ENCODE data around the gene CDX2. TPM values are rescaled to one million over a fixed set of nuclear protein-coding genes. Genes with fewer than 3 reads are reported as not detected.

Gene CDX2
- total and polyA plus RNA-seq, 10 of the 15 experiments (the other 5 are each of a cell fraction or from before 2014, with no cell fraction given) = 0.15 TPM; not detected in 9

GRCh38 chr13:27955014-27955591 is 14.0 kb downstream of the CDX2 start:
- H3K9me3 ChIP-seq (replicated peaks; ENCODE audit: control insufficient read depth, insufficient read depth, low read length) = no peaks in the 10 kb centered on the region
- H3K27me3 ChIP-seq (replicated peaks in 1 of 2; ENCODE audit: control insufficient read depth in 2 of 2, insufficient read depth in 2 of 2, low read length in 1 of 2) = peaks cover 9 to 10% of the 10 kb centered on the region in 2 experiments

More at GRCh38 chr13:27955014-27955591, 14.0 kb downstream of the CDX2 start:
- H3K4me3 ChIP-seq = no peak overlapping the region
- POLR2A ChIA-PET = no interaction called here
- no peaks in the 10 kb centered on the region for H3K36me3 ChIP-seq (ENCODE audit: control insufficient read depth in 2 of 2, insufficient read depth in 2 of 2, low read length in 1 of 2)
- H4K20me1 ChIP-seq (ENCODE audit: control insufficient read depth, insufficient read depth) = no peaks in the 10 kb centered on the region
- no peak for ATAC-seq
- H3K4me2 ChIP-seq (ENCODE audit: control insufficient read depth, insufficient read depth) = no peak overlapping the region
- WGBS (ENCODE audit: insufficient coverage, insufficient replicate concordance, low lambda C conversion rate, missing lambda C conversion rate) = 60% methylated on average over 11 of the region's 11 CpGs
- H3K9ac ChIP-seq (ENCODE audit: control insufficient read depth, insufficient read depth, low read length) = no peak overlapping the region
- H3K27ac ChIP-seq (ENCODE audit: control insufficient read depth, insufficient read depth) = no peak overlapping the region
- BruUV-seq (replicated peaks) = no TSS peak
- CTCF ChIA-PET = interaction anchor here (0.7 to 14.0 kb wide), 14 partner anchors 12 to 842 kb away, joined by 3 to 360 read pairs (median 4); no protein-coding TSS in a partner anchor
- FAIRE-seq = no peak
- RAD21 ChIA-PET (ENCODE audit: unreplicated experiment) = interaction anchor here (1.1 to 5.8 kb wide), 8 partner anchors 31 to 970 kb away, joined by 3 to 163 read pairs (median 12); partner anchors contain the start of gene PDX1
- DNase-seq (ENCODE audit: low read depth, low spot score) = no peak
- intact Hi-C loops (cut with micrococcal nuclease; ENCODE audit: unreplicated experiment) = loop anchor here (2.0 kb wide), 1 partner anchor 86 kb away; no protein-coding TSS in a partner anchor
- H2AFZ ChIP-seq (ENCODE audit: control insufficient read depth, low read depth, low read length) = no peak overlapping the region
- SMC1A ChIA-PET (ENCODE audit: uncharacterized antibody, unreplicated experiment) = interaction anchor here (1.1 to 6.4 kb wide), 5 partner anchors 29 to 184 kb away, joined by 3 to 112 read pairs (median 12); no protein-coding TSS in a partner anchor
- H3K79me2 ChIP-seq (ENCODE audit: control insufficient read depth, insufficient read depth, low read length) = no peaks in the 10 kb centered on the region
- TF ChIP-seq POLR2AphosphoS5 (IDR thresholded peaks at IDR 0.05; ENCODE audit: low read length) (no peak), SREBF1 (IDR thresholded peaks at IDR 0.05; ENCODE audit: low read length) (no peak), SIN3A (IDR thresholded peaks at IDR 0.05; ENCODE audit: low read depth, low read length) (no peak), BCLAF1 (IDR thresholded peaks at IDR 0.05) (no peak), SRF (IDR thresholded peaks at IDR 0.05; ENCODE audit: low read depth in 2 of 2, low read length in 2 of 2) (no peak), FOXK2 (IDR thresholded peaks at IDR 0.05) (no peak), ZBED1 (IDR thresholded peaks at IDR 0.05; ENCODE audit: borderline replicate concordance) (no peak), NFIC (IDR thresholded peaks at IDR 0.05; ENCODE audit: low read depth, low read length) (no peak), HDAC2 (IDR thresholded peaks at IDR 0.05) (no peak), MYB (IDR thresholded peaks at IDR 0.05; ENCODE audit: borderline replicate concordance, low read depth, low read length) (no peak), RBBP5 (conservative IDR thresholded peaks at IDR 0.05) (no peak), CREB1 (IDR thresholded peaks at IDR 0.05; ENCODE audit: low read depth) (no peak), SMC3 (IDR thresholded peaks at IDR 0.05; ENCODE audit: borderline replicate concordance, low read length) (no peak), ZNF384 (IDR thresholded peaks at IDR 0.05; ENCODE audit: borderline replicate concordance, low read depth, low read length) (no peak)
- in situ Hi-C loops (cut with MboI) = no loop called here
- peaks cover 9% of the 10 kb centered on the region for H3K4me1 ChIP-seq (ENCODE audit: control insufficient read depth, insufficient read depth, low read length)

Data from GM12878 (cell line).